ENCODE data around the gene RUVBL1.
"Not testable (repeated sequence)": the region's sequence is repeated elsewhere in the genome, so short reads cannot be mapped to it uniquely, and the experiment has no call there.

RUVBL1 gene

GRCh38 chr3:128123538-128124368, at the start of gene RUVBL1:
Gene RUVBL1 (minus strand): TSS chr3:128123812. CDS start chr3:128123724, 88 bp downstream.
- peaks cover 27% of the 10 kb centered on the region for H3K4me1 Mint-ChIP-seq (ENCODE audit: low read depth)
- H3K4me3 Mint-ChIP-seq, result peak within 1 kb of the TSS; percentile 97
- H3K36me3 Mint-ChIP-seq (ENCODE audit: low read depth), result peaks cover 13% of the 10 kb centered on the region
- no peaks in the 10 kb centered on the region for H3K27me3 Mint-ChIP-seq (ENCODE audit: low read depth)
- H3K9me3 Mint-ChIP-seq, result peaks cover 6% of the 10 kb centered on the region
- peak within 1 kb of the TSS; percentile 86 for H3K27ac Mint-ChIP-seq

GRCh38 chr3:128173200-128173599, 49.6 kb upstream of the RUVBL1 start:
- Mint-ChIP-seq H3K36me3 (ENCODE audit: low read depth) (no peaks in the 10 kb centered on the region), H3K27ac (no peak overlapping the region), H3K9me3 (no peaks in the 10 kb centered on the region), H3K4me3 (no peak overlapping the region), H3K4me1 (ENCODE audit: low read depth) (peaks cover under 1% of the 10 kb centered on the region), H3K27me3 (ENCODE audit: low read depth) (no peaks in the 10 kb centered on the region)

DNA sequence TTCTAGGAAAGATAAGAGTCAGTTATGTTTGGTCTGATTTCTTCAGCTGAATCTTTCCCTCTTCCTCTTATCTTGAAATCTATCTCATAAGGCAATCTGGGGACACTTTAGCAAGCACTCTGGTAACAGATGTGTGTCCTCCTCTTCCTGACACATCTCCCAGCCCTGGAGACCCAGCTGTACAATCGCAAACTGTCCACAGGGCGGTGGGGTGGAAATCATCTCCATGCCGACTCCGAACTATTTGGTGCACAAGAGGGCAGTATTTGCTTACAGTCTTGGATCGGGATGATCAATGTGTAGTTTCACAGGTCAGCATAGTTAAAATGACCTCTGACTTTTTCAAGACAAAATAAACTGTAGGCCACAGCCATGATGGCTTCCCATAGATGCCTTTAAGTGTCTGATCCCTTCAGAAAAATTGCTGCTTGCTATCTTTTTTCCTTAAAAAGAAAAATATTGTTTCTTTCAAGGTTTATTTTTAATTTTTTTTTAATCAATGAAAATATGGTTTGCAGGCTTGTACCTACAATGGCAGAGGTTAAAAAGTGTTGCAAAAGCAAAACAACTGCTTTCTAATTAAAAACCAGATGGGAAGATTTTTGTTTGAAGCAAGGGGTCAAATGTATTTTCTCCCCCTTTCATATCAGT, 47.4 kb upstream of the RUVBL1 start:
- Mint-ChIP-seq H3K27me3 (ENCODE audit: low read depth) (no peaks in the 10 kb centered on the region), H3K27ac (no peak overlapping the region), H3K4me1 (ENCODE audit: low read depth) (no peaks in the 10 kb centered on the region), H3K36me3 (ENCODE audit: low read depth) (no peaks in the 10 kb centered on the region), H3K9me3 (no peaks in the 10 kb centered on the region), H3K4me3 (no peak overlapping the region)

GRCh38 chr3:128168836-128169235, 45.2 kb upstream of the RUVBL1 start:
- H3K36me3 Mint-ChIP-seq (ENCODE audit: low read depth), result no peaks in the 10 kb centered on the region
- H3K4me3 Mint-ChIP-seq, result no peak overlapping the region
- H3K27me3 Mint-ChIP-seq (ENCODE audit: low read depth), result no peaks in the 10 kb centered on the region
- no peaks in the 10 kb centered on the region for H3K4me1 Mint-ChIP-seq (ENCODE audit: low read depth)
- H3K9me3 Mint-ChIP-seq, result no peaks in the 10 kb centered on the region
- no peak overlapping the region for H3K27ac Mint-ChIP-seq

GRCh38 chr3:128167973-128168674, 44.5 kb upstream of the RUVBL1 start:
- Mint-ChIP-seq H3K27ac (no peak overlapping the region), H3K4me1 (ENCODE audit: low read depth) (no peaks in the 10 kb centered on the region), H3K9me3 (no peaks in the 10 kb centered on the region), H3K27me3 (ENCODE audit: low read depth) (no peaks in the 10 kb centered on the region), H3K36me3 (ENCODE audit: low read depth) (peaks cover 1% of the 10 kb centered on the region), H3K4me3 (no peak overlapping the region)

GRCh38 chr3:128167646-128167972, 44.0 kb upstream of the RUVBL1 start:
- peaks cover 1% of the 10 kb centered on the region for H3K36me3 Mint-ChIP-seq (ENCODE audit: low read depth)
- no peak overlapping the region for H3K27ac Mint-ChIP-seq
- no peaks in the 10 kb centered on the region for H3K9me3 Mint-ChIP-seq
- no peaks in the 10 kb centered on the region for H3K27me3 Mint-ChIP-seq (ENCODE audit: low read depth)
- no peak overlapping the region for H3K4me3 Mint-ChIP-seq
- H3K4me1 Mint-ChIP-seq (ENCODE audit: low read depth), result no peaks in the 10 kb centered on the region

GRCh38 chr3:128166971-128167453, 43.4 kb upstream of the RUVBL1 start:
- Mint-ChIP-seq H3K27me3 (ENCODE audit: low read depth) (no peaks in the 10 kb centered on the region), H3K36me3 (ENCODE audit: low read depth) (peaks cover 1% of the 10 kb centered on the region), H3K4me1 (ENCODE audit: low read depth) (no peaks in the 10 kb centered on the region), H3K27ac (no peak overlapping the region), H3K9me3 (no peaks in the 10 kb centered on the region), H3K4me3 (no peak overlapping the region)

GRCh38 chr3:128163432-128163831, 39.8 kb upstream of the RUVBL1 start:
- Mint-ChIP-seq H3K4me3 (no peak overlapping the region), H3K4me1 (ENCODE audit: low read depth) (no peaks in the 10 kb centered on the region), H3K9me3 (no peaks in the 10 kb centered on the region), H3K27me3 (ENCODE audit: low read depth) (no peaks in the 10 kb centered on the region), H3K27ac (no peak overlapping the region), H3K36me3 (ENCODE audit: low read depth) (peaks cover 2% of the 10 kb centered on the region)

DNA sequence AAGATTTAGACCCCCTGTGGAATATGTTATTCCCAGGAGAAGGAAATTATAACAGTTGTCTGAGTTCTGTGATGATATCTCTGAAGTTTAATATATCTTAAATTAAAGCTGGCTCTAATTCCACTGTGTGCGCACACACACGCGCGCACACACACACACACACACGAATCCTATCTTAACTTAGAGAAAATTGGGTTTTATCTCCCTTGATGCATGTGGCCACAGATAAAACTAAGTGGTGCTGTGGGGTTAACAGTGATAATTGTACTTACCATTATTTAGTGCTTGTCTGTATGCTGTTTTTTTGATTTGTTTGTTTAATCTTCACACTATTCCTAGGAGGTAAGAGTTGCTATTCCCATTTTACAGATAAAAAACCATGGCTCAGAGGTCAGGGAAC, 37.0 kb upstream of the RUVBL1 start:
- Mint-ChIP-seq H3K27ac (no peak overlapping the region), H3K36me3 (ENCODE audit: low read depth) (peaks cover 10% of the 10 kb centered on the region), H3K4me1 (ENCODE audit: low read depth) (peaks cover 6% of the 10 kb centered on the region), H3K9me3 (no peaks in the 10 kb centered on the region), H3K27me3 (ENCODE audit: low read depth) (no peaks in the 10 kb centered on the region), H3K4me3 (no peak overlapping the region)

DNA sequence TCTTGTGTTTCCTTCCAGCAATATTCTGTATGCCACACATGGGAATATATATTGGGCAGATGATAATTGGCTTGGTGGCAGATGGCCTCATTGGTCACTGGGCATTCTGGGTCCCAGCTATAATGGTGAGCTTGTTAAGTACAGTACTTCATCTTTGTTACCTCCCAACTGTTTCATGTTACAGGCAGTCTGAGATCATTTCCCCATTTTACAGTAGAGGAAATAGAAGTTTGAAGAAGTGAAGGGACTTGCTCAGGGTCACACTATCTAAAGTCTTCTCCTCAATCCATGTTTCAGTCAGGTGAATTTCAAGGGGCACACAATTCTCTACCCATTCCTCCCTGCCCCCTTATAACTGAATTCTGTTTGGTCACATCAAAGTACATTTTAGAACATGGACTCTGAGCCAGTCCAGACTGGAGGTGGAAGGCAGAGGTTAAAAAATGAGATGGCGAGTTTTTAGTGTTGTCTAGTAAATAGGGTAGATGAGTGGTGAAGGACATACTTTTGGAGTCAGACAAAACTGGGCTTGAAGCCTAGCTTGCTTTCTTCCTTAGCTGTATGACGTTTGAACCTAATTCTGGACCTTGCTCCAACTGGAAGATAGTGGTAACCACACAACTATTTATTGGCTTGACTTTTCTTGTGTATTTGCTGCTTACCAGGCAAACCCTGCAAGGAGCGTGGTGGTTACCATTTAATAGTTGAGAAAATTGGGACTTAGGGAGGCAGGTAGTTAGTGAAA, 32.2 kb upstream of the RUVBL1 start:
- peaks cover 23% of the 10 kb centered on the region for H3K4me1 Mint-ChIP-seq (ENCODE audit: low read depth)
- H3K27me3 Mint-ChIP-seq (ENCODE audit: low read depth), result no peaks in the 10 kb centered on the region
- H3K36me3 Mint-ChIP-seq (ENCODE audit: low read depth), result peaks cover 9% of the 10 kb centered on the region
- peaks cover 5% of the 10 kb centered on the region for H3K9me3 Mint-ChIP-seq
- no peak overlapping the region for H3K4me3 Mint-ChIP-seq
- no peak overlapping the region for H3K27ac Mint-ChIP-seq

DNA sequence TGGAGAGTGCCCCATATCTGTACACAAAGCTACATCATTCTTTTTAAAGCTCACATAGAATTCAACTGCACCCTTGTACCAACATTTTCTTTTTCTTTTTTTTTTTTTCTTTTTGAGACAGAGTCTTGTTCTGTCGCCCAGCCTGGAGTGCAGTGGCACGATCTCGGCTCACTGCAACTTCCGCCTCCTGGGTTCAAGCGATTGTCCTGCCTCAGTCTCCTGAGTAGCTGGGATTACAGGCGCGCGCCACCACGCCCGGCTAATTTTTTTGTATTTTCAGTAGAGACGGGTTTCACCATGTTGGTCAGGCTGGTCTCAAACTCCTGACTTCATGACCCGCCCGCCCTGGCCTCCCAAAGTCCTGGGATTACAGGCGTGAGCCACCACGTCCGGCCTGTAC, 30.7 kb upstream of the RUVBL1 start:
- not testable (repeated sequence) for H3K36me3 Mint-ChIP-seq (ENCODE audit: low read depth); H3K27me3 Mint-ChIP-seq (ENCODE audit: low read depth); H3K9me3 Mint-ChIP-seq
- peak overlapping the region; percentile 61 for H3K27ac Mint-ChIP-seq
- peaks cover 23% of the 10 kb centered on the region for H3K4me1 Mint-ChIP-seq (ENCODE audit: low read depth)
- H3K4me3 Mint-ChIP-seq, result peak overlapping the region; percentile 93

- H3K27me3 Mint-ChIP-seq (ENCODE audit: low read depth), result no peaks in the 10 kb centered on the region
- H3K4me3 Mint-ChIP-seq, result peak within 1 kb of the TSS; percentile 93
- H3K9me3 Mint-ChIP-seq, result peaks cover 5% of the 10 kb centered on the region
- peaks cover 8% of the 10 kb centered on the region for H3K36me3 Mint-ChIP-seq (ENCODE audit: low read depth)
- peak within 1 kb of the TSS; percentile 93 for H3K27ac Mint-ChIP-seq
- peaks cover 23% of the 10 kb centered on the region for H3K4me1 Mint-ChIP-seq (ENCODE audit: low read depth)
Observed at GRCh38 chr3:128153156-128154041, 29.8 kb upstream of the RUVBL1 start, which contains the start of gene EEFSEC. Gene EEFSEC (plus strand): TSS chr3:128153481. CDS start chr3:128153508, 27 bp downstream.

GRCh38 chr3:128152419-128153155, 29.0 kb upstream of the RUVBL1 start:
- peak overlapping the region; percentile 93 for H3K27ac Mint-ChIP-seq

More at GRCh38 chr3:128152419-128153155, 29.0 kb upstream of the RUVBL1 start:
- Mint-ChIP-seq H3K27me3 (ENCODE audit: low read depth) (no peaks in the 10 kb centered on the region), H3K4me1 (ENCODE audit: low read depth) (peaks cover 23% of the 10 kb centered on the region), H3K4me3 (peak overlapping the region; percentile 93), H3K36me3 (ENCODE audit: low read depth) (peaks cover 8% of the 10 kb centered on the region), H3K9me3 (peaks cover 5% of the 10 kb centered on the region)
